Right atrium auricular region (tissue), 2 donors: ENCODE data around the gene C16orf54. TPM values are rescaled to one million over a fixed set of nuclear protein-coding genes. Genes with fewer than 3 reads are reported as not detected.

Experiments used
- DNase-seq: peaks from one replicate; pipeline ENCODE4 v3.0.0-alpha.2; 2019; ENCODE audit warnings: low spot score
- H3K27ac ChIP-seq, 2 donors: fragments of 200-600 bp; sonication (generic); 1 replicate in 1 of 2; 2 replicates in 1 of 2; pipeline ENCODE4 v1.5.1; 2016 to 2019
- H3K27me3 ChIP-seq, 2 donors: fragments of 200-600 bp; sonication (generic); one replicate each; pipeline versions ENCODE4 v1.5.1 to v1.6.0; 2017 to 2019
- H3K36me3 ChIP-seq: fragments of 200-600 bp; sonication (generic); one replicate; pipeline ENCODE4 v1.5.1; 2016
- H3K4me1 ChIP-seq, 2 donors: fragments of 200-600 bp; sonication (generic); one replicate each; pipeline versions ENCODE4 v1.5.1 to v1.6.0; 2017 to 2019
- H3K4me3 ChIP-seq, 2 donors: fragments of 200-600 bp; sonication (generic); 1 replicate in 1 of 2; 2 replicates in 1 of 2; pipeline ENCODE4 v1.5.1; 2017 to 2019; ENCODE audit warnings: mild to moderate bottlenecking in 1 of 2, moderate library complexity in 1 of 2
- H3K9me3 ChIP-seq, 2 donors: fragments of 200-600 bp; sonication (generic); one replicate each; pipeline ENCODE4 v1.5.1; 2019
- total RNA-seq, 2 donors: library from RNA; depleted of rRNA; stranded (reverse); fragments of >200 nt; gene quantifications; one replicate each; pipeline ENCODE4 v1.1.0, GENCODE V29; 2016
- TF ChIP-seq, protein P1 (sequence below), 2 donors: fragments of 200-600 bp; sonication (generic); IDR thresholded peaks; one replicate each; pipeline ENCODE4 v1.5.1; 2019; ENCODE audit warnings: antibody characterized with exemption in 2 of 2

C16orf54 gene
- total RNA-seq, 2 donors from 2014 or later = 0.52 to 0.90 TPM

GRCh38 chr16:29769507-29769906 is 23.7 kb upstream of the C16orf54 start:
- TF ChIP-seq, protein P1, sequence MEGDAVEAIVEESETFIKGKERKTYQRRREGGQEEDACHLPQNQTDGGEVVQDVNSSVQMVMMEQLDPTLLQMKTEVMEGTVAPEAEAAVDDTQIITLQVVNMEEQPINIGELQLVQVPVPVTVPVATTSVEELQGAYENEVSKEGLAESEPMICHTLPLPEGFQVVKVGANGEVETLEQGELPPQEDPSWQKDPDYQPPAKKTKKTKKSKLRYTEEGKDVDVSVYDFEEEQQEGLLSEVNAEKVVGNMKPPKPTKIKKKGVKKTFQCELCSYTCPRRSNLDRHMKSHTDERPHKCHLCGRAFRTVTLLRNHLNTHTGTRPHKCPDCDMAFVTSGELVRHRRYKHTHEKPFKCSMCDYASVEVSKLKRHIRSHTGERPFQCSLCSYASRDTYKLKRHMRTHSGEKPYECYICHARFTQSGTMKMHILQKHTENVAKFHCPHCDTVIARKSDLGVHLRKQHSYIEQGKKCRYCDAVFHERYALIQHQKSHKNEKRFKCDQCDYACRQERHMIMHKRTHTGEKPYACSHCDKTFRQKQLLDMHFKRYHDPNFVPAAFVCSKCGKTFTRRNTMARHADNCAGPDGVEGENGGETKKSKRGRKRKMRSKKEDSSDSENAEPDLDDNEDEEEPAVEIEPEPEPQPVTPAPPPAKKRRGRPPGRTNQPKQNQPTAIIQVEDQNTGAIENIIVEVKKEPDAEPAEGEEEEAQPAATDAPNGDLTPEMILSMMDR (IDR thresholded peaks at IDR 0.05) = no peak
- no peak overlapping the region for H3K4me3 ChIP-seq
- no peaks in the 10 kb centered on the region for H3K4me1 ChIP-seq
- no peak for DNase-seq
- no peak overlapping the region for H3K27ac ChIP-seq
- no peaks in the 10 kb centered on the region for H3K9me3 ChIP-seq
- no peaks in the 10 kb centered on the region for H3K27me3 ChIP-seq
- no peaks in the 10 kb centered on the region for H3K36me3 ChIP-seq

DNA sequence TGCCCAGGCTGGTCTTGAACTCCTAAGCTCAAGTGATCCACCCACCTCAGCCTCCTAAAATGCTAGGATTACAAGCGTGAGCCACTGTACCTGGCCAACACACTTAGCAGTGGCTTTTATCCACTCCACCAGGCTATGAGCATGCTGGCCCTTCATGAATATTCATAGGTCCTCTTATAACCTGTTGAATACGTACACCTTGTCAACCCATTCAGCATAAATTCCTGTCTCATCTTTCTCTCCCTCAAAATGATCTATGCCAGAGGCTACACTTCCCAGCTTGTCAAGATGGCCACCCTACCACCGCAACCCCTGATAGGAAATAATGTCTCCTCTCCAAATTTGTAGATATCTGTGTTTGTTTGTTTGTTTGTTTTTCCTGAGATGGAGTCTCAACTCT is 21.3 kb upstream of the C16orf54 start:
- no peaks in the 10 kb centered on the region for H3K9me3 ChIP-seq
- no peak overlapping the region for H3K27ac ChIP-seq
- no peak for DNase-seq
- H3K4me3 ChIP-seq = no peak overlapping the region
- TF ChIP-seq, protein P1 (IDR thresholded peaks at IDR 0.05) = no peak
- no peaks in the 10 kb centered on the region for H3K36me3 ChIP-seq
- no peaks in the 10 kb centered on the region for H3K27me3 ChIP-seq
- H3K4me1 ChIP-seq = no peaks in the 10 kb centered on the region

- Histone ChIP-seq H3K9me3 (no peaks in the 10 kb centered on the region), H3K4me3 (no peak overlapping the region), H3K27ac (no peak overlapping the region), H3K27me3 (no peaks in the 10 kb centered on the region), H3K36me3 (no peaks in the 10 kb centered on the region), H3K4me1 (no peaks in the 10 kb centered on the region)
- TF ChIP-seq, protein P1 (IDR thresholded peaks at IDR 0.05) = no peak
- no peak for DNase-seq
These were observed 20.8 kb upstream of the C16orf54 start for GRCh38 chr16:29766571-29766970.

DNA sequence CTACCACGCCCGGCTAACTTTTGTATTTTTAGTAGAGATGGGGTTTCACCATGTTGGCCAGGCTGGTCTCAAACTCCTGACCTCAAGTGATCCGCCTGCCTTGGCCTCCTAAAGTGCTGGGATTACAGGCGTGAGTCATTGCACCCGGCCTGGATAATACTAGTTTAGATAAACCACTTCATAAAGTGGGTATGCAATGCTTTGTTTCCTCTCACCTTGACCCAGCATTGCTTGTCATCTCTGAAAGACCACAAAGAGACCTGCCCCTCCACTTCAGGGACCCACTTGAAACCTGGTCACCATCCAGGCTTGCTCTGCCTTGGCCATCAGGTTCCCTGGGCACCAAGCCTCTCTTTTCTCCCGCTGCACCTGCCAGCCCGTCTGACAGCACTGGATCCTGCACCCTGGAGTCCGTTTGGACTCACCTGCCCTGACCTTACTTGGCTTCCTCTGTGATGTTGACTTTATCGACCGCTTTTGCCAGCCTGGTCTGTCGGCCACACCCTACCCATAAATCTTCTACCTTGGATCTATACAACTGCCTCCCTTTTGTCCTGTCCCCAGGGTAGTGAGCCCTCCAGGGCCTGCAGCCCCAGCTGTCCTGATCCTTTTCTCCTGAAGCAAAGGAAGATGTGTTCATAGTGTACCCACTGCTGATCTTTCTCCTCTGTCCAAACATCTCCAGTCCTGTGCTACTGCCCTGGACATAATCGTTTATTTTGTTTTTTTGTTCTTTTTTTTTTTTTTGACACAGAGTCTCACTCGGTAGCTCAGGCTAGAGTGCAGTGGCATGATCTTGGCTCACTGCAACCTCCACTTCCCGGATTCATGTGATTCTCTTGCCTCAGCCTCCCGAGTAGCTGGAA is 19.6 kb upstream of the C16orf54 start:
- no peaks in the 10 kb centered on the region for H3K4me1 ChIP-seq
- H3K36me3 ChIP-seq = no peaks in the 10 kb centered on the region
- no peak overlapping the region for H3K27ac ChIP-seq
- DNase-seq = no peak
- H3K27me3 ChIP-seq = no peaks in the 10 kb centered on the region
- no peaks in the 10 kb centered on the region for H3K9me3 ChIP-seq
- H3K4me3 ChIP-seq = no peak overlapping the region
- TF ChIP-seq, protein P1 (IDR thresholded peaks at IDR 0.05) = no peak

GRCh38 chr16:29763326-29763725 is 17.5 kb upstream of the C16orf54 start:
- H3K27me3 ChIP-seq = no peaks in the 10 kb centered on the region
- no peaks in the 10 kb centered on the region for H3K9me3 ChIP-seq
- H3K4me3 ChIP-seq = no peak overlapping the region
- no peak for DNase-seq
- H3K27ac ChIP-seq = no peak overlapping the region
- no peaks in the 10 kb centered on the region for H3K4me1 ChIP-seq
- no peaks in the 10 kb centered on the region for H3K36me3 ChIP-seq
- TF ChIP-seq, protein P1 (IDR thresholded peaks at IDR 0.05) = no peak
